Measurements from ENCODE around the gene NPR1. TPM values are rescaled to one million over a fixed set of nuclear protein-coding genes. Genes with fewer than 3 reads are reported as not detected.
"Not testable (repeated sequence)": the region's sequence is repeated elsewhere in the genome, so short reads cannot be mapped to it uniquely, and the experiment has no call there.

NPR1 gene
- total RNA-seq, 1 donor from 2014 or later: 0.92 TPM

- H3K4me3 ChIP-seq (ENCODE audit: low read depth, low read length): no peak overlapping the region
- no peak for TF ChIP-seq CTCF (conservative IDR thresholded peaks at IDR 0.05; ENCODE audit: low read depth, low read length)
- no peak for DNase-seq (ENCODE audit: low read depth)
Observed at GRCh38 chr1:153723687-153724086, 45.2 kb downstream of the NPR1 start.

- DNase-seq (ENCODE audit: low read depth): not testable (repeated sequence)
Observed at GRCh38 chr1:153724634-153725033, 46.1 kb downstream of the NPR1 start.

GRCh38 chr1:153727463-153728304 is 49.2 kb downstream of the NPR1 start, which contains the start of gene INTS3:
Gene INTS3 (plus strand): TSS chr1:153728050. CDS start chr1:153728635, 585 bp downstream.
- peak; percentile 22 for TF ChIP-seq CTCF (conservative IDR thresholded peaks at IDR 0.05; ENCODE audit: low read depth, low read length)
- H3K4me3 ChIP-seq (ENCODE audit: low read depth, low read length): peak within 1 kb of the TSS; percentile 99
- peak; percentile 96 for DNase-seq (ENCODE audit: low read depth)

More at GRCh38 chr1:153724634-153725033, 46.1 kb downstream of the NPR1 start:
- H3K4me3 ChIP-seq (ENCODE audit: low read depth, low read length): not testable (repeated sequence)

- no peak for DNase-seq (ENCODE audit: low read depth)
- TF ChIP-seq CTCF (conservative IDR thresholded peaks at IDR 0.05; ENCODE audit: low read depth, low read length): no peak
- peak overlapping the region; percentile 99 for H3K4me3 ChIP-seq (ENCODE audit: low read depth, low read length)
Observed at GRCh38 chr1:153728305-153729066, 50.0 kb downstream of the NPR1 start.

- DNase-seq (ENCODE audit: low read depth): no peak
- H3K4me3 ChIP-seq (ENCODE audit: low read depth, low read length): no peak overlapping the region
- TF ChIP-seq CTCF (conservative IDR thresholded peaks at IDR 0.05; ENCODE audit: low read depth, low read length): no peak
Observed at GRCh38 chr1:153730468-153730988, 52.0 kb downstream of the NPR1 start.

- no peak overlapping the region for H3K4me3 ChIP-seq (ENCODE audit: low read depth, low read length)
- TF ChIP-seq CTCF (conservative IDR thresholded peaks at IDR 0.05; ENCODE audit: low read depth, low read length): no peak
- DNase-seq (ENCODE audit: low read depth): no peak
Observed at GRCh38 chr1:153733970-153734369, 55.5 kb downstream of the NPR1 start.

- no peak overlapping the region for H3K4me3 ChIP-seq (ENCODE audit: low read depth, low read length)
- no peak for TF ChIP-seq CTCF (conservative IDR thresholded peaks at IDR 0.05; ENCODE audit: low read depth, low read length)
- DNase-seq (ENCODE audit: low read depth): no peak
Observed at GRCh38 chr1:153734396-153735089, 56.1 kb downstream of the NPR1 start.

Data from epithelial cell of proximal tubule (primary cell).